ENCODE measurements around the gene RAP1GAP2.
A peak's percentile ranks its signal among the peaks of the same experiment; 100 is the strongest.

Gene RAP1GAP2

DNA sequence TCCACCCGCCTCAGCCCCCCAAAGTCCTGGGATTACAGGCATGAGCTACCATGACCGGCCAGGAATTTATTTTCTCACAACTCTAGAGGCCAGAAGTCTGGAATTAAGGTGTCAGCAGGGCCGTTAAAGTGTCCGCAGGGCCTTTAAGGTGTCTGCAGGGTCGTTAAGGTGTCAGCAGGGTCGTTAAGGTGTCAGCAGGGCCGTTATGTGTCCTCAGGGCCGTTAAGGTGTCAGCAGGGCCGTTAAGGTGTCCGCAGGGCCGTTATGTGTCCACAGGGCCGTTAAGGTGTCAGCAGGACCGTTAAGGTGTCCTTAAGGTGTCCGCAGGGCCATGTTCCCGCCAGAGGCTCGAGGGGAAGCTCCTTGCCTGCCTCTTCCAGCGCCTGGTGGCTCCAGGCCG is 125.2 kb downstream of the RAP1GAP2 start:
- FAIRE-seq, result no peak

DNA sequence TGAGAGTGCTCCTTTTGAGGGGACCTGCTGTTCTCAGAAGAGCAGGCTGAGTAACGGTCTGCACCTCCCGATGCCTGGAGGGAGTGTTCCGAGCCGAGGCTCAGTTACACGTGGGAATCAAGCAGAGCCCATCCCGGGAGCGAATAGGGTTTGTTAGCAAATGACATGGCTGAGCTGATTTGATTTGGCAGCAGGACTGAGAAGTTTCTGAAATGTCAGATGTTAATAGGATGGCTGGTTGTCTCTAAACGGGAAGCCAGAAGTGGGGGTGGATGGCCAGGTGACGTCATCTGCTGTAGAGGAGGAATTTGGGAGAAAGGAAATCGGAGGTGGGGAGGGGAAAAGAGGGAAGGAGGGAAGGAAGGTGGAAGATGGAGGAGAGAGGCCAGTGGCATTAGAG is 128.0 kb downstream of the RAP1GAP2 start:
- FAIRE-seq, result no peak

DNA sequence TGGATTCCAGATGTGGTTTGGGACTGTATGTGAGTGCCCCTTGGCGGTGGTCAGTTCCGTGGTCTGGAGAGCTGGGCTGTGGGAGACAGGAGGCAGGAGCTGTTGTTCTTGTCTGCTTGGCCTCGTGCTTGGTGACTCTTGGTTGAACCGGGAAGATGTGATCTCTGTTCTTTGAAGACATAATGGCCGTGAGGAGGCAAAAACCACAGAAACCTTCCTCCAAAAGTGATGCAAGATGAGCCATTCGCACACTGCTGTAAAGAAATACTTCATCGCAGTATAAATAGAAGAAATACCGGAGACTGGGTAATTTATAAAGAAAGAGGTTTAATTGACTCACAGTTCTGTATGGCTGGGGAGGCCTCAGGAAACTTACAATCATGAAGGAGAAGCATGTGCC is 128.8 kb downstream of the RAP1GAP2 start:
- FAIRE-seq, result no peak

DNA sequence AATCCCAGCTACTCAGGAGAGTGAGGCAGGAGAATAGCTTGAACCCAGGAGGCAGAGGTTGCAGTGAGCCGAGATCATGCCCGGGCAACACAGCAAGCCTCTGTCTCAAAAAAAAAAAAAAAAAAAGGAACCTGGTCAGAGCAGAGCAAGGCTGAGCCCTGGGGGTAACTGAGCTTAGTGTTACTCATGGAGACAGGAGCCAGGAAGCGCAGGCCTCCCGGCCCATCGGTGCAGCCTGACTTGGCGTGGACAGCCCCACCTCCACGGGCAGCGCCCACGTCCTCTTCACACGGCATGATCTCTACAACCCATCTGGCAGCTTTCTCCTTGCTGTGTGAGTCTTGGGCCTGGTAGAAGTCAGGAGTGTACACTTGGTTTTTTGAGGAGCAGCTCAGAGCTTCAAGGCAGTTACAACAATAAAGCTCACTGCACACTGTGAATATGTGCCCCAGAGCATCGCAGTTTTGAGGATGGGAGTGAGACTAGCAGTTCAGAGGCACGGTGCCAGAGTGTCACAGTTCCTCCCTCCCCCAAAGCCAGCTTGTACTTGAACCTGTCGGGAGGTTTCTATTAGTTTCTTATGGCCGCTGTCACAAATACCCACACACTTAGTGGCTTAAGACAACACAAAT is 129.9 kb downstream of the RAP1GAP2 start:
- FAIRE-seq, result no peak

DNA sequence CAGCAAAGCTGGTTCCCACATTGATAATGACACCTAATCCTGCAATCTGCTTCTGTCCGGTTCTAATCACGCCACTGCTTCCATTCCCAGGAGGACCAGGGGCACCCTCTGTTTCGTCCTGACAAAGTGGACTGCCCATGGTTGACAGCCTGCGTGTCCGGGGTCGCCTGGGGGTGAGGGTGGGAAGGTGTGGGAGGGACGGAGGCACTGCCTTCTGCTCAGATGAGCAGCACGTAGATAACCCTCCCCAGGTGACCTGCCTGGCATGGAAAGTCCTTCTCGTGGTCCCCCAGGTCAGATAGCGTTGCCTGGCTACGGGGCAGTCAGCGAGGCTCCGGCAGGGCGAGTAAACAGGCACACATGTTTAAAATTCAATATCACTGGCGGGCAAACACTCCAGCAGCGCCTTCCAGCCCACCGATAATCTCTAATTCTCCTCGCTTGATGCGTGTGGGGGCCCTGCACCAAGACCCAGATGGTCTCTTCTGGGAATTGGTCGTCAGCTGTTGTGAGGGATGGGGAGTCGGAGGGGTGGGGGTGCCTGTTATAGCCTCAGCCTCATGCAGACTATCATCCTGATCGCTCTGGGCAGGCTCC is 132.2 kb downstream of the RAP1GAP2 start:
- peak; percentile 90 for FAIRE-seq

DNA sequence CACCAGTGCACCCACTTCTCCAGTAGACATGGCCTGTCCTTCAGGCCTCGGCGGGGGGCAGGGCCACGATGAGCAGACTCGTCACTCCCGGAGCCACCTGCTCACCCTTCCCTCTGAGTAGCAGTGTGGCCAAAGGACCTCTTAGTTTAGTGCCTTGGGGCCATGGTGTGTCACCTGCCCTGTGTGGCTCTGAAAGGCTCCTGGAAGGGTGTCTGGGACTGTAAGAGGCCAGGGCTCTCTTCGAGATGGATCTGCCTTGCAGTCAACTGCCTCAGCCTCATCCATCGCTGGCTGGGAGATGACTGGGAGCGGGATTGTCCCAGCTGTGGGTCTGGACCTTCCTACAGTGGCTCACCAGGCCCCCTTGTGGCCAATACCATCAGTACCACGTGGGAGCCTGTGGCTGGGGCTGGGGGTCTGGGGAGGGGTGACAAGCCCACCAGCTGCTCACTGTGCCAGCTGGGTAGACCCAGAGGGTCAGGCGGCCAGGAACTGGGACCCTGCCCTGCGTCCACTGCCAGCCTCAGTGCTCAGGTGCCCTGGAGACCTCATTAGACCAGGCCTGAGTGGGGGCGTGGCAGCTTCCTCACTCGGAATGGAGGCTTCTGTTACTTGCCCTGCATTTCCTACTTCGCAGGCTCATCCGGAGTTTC is 133.8 kb downstream of the RAP1GAP2 start:
- no peak for FAIRE-seq

DNA sequence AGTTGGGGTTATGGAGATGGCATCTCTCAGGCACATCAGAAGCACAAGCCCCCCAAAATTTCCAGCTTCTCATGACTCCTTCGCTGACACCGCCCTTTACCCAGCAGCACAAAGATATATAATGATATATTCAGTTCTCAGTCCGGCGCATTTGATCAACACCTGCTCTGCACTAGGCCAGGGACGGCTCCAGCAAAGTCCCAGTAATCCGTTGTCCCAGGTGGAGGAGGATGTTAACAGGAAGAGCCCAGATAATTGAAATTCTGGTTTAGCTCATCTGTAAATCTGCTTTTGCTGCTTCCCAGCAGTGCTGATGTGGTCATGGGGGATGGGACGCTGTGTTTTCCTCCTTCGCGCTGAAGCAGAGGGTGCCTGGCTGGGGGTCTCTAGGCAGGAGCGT is 135.6 kb downstream of the RAP1GAP2 start:
- FAIRE-seq, result no peak

DNA sequence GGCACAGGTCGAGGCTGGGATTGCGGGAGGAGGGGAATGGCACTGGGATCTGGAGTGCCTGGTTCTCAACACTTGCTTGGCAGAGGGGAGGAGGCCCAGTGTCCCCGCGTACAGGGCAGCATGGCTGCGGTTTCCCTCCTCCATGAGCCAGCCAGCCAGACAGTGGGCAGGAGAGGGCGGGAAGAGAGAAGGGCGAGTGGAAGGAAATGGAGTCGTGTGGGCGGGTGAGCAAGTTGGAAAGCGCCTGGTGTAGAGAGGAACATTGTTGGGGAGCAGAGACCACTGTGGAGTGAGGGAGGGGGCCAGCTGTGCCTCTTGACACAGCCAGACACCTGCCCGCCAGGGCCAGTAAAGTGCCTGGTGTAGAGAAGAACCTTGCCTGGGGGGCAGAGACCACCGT is 136.7 kb downstream of the RAP1GAP2 start:
- no peak for FAIRE-seq

DNA sequence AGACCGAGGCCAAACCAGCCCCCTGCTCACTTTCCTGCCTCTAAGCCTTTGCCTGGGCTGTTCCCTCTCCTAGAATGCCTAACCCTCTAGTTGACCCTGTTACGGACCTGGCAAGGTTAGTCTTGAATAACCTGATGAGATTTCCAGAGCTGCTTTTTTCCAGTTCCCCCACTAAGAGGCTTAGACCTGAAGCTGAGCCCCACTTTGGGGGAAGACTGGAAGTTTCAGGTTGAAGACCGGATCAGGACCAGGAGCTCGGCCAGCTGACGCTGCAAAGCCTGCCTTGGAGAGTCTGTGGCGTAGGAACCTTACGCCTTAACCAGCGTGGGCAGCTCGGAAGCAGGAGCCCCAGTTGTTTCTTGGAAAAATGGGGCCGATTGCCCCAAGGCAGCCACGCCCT is 137.4 kb downstream of the RAP1GAP2 start:
- no peak for FAIRE-seq

DNA sequence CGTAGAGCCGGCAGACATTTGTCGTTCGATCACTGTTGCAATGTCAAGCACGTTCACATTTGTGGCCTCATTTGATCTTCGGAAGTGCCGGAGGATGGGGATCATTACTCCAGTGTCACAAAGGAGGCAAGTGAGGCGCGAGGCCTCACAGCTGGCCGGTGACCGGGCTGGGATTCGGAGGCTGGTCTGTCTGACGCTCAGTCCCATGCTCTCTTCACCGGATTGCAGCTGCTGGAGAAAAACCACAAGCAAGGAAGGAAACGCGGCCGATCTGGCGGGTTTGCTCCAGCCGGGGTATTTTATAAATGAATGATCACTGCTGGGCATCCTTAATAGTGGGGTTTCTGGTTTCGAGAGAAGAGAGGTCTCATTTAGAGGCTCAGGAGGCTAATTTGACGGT is 139.4 kb downstream of the RAP1GAP2 start:
- no peak for FAIRE-seq

DNA sequence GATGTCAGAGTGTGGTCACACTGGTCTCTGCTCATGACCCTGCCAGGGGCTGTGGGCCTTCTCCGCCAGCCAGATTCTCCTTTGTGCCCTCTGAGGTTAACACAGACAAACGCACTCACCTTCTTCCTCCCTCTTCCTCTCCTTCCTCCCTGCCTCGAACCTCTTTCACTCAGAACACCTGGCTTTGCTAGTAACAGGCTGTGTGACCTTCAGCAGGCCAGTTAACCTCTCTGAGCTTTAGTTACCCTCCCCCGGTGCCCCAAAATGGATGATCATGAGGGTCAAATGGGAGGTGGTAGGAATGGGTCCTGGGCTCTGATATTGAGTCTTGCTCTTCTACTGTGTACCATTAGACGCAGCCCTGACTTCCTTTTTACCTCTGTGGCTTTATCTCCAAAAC is 140.1 kb downstream of the RAP1GAP2 start:
- no peak for FAIRE-seq

DNA sequence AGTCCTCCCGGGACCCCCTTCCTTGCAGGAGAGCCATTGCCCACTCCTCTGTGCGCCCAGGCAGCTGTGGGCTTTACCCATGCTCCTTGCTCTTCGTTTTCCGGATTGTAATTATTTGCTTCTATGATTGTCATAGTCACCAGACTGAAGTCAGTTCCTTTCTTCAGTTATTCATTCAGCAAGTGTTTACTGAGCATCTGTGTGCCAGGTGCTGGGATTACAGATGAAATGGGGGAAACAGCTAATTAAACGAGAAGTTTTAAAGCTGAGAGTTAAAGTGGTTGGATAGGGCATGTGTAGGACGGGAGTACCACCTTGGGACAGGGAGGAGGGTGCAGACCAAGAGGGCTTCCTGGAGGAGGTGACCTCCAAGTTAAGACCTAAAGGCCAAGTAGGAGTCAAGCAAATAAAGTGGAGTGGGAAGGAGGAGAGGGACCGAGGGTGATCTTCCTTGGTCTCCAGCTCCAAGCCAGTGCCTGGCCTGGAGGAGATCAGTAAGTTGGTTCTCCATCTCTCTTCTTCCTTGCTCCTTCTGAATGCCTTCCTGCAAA is 140.6 kb downstream of the RAP1GAP2 start:
- no peak for FAIRE-seq

DNA sequence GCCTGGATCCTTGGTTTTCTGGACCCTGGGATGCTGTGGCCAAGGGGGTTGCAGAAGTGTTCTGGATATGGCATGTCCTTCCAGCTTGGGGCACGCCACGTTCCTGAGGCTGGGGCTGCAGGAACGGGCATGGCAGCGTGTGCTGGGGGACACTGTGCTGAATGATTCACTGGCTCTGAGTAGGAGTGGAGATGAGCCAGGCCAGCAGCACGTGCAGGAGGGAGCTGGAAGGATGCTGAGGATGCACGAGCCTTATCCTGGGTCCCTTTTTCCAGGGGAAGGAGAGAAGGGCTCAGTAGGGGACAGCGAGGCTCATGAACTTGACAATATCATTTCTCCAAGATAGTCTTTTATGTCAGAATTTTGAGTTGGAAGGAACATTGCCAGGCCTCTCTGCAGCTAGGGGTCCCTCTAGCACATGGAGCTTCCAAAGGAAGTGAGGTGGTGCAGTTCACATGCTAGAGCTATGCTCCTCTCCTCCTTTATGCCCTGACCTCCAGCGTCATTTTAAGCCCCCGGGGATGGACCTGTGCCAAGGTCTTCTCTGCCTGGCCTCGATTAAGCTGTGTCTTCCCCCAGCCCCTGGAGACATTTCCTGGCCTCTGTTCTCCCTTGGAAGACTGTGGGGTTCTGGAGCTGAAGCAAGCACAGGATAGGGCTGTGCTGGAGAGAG is 141.2 kb downstream of the RAP1GAP2 start:
- FAIRE-seq, result no peak

DNA sequence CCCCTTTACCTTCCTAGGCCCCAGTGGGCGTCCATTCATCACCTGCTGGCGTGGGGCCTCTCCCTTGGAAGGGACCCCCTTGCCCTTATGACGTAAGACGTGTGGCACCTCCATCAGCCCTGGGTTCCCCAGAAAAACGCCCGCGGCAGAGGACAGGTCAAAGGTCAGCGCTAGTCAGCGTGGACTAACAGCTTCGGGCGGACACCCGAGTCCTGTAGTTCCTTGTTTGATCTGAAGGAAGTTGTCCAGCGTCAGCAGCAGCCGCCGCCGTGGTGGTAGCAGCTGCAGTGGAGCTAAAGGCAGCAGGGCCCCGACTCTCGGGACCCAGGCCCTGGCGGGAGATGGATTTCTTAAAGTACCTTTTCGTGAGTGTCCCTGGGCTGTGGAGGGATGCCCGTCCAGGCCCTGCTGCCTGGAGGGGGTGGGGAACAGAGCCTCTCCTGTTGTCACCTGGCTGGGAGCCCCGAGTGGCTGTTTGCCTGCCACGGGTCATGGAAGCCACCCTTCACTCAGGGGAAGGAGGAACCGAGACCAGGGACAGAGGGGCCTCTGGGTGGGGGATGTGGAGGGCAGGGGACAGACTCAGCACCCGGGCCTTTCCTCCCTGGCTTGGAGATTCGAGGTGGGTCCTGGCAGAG is 143.6 kb downstream of the RAP1GAP2 start:
- FAIRE-seq, result no peak

DNA sequence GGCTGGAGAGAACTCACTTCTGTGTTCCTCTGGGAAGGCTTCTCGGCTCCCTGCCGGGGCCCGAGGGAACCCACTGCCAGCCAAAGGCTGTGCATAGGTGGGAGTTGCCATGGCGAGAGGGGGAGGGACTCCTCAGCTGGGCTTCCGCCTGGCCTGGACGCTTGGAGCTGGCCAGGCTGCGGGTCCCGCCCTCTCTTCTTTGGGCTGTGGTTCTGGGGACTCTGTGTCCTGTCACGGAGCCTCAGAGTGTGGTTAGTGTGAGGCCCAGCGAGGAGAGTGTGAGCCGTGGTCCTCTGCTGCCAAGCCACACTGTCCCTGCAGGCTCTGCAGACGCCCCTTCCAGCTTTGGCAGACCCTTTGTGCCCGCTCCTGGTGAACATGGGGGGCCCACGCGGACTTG is 144.1 kb downstream of the RAP1GAP2 start:
- FAIRE-seq, result no peak

DNA sequence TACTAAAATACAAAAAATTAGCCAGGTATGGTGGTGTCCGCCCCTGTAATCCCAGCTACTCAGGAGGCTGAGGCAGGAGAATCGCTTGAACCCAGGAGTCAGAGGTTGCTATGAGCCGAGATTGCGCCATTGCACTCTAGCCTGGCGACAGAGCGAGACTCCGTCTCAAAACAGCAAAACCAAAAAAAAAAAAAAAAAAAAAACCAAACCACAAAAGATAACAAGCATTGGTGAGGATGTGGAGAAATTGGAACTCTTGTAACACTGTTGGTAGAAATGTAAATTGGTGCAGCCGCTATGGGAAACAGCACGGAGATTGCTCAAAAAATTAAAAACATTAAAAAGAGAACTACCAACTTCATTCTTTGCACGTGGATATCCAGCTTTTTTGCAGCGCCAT is 147.7 kb downstream of the RAP1GAP2 start:
- no peak for FAIRE-seq

DNA sequence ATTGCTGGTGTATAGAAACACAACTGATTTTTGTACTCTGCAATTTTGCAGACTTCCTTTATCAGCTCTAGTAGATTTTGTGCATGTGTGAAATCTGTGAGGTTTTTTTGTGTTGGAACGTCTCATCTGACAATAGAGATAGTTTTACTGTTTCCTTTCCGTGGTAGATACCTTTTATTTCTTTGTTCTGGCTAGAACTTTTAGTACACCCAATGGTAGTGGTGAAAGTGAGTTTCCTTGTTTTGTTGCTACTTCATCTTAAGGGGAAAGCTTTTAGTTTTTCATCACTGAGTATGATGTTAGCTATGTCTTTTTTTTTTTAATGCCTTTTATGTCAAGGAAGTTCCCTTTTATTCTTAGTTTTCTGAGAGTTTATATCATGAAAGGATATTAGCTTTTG is 149.1 kb downstream of the RAP1GAP2 start:
- FAIRE-seq, result no peak

DNA sequence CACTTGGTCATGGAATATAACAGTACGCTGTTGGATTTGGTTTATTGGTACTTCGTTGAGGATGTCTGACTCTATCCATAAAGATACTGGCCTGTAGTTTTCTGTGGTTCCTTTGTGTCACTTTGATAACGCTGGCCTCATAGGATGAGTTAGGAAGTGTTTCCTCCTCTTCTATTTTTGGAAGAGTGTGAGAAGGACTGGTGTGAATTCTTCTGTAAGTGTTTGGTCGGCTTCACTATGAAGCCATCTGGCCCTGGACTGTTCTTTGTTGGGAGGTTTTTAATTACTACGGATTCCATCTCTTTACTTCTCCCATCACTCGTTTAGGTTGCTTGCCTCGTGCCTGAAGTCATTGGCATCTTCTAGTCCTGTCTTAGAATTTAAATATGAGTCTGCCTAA is 149.9 kb downstream of the RAP1GAP2 start:
- no peak for FAIRE-seq

DNA sequence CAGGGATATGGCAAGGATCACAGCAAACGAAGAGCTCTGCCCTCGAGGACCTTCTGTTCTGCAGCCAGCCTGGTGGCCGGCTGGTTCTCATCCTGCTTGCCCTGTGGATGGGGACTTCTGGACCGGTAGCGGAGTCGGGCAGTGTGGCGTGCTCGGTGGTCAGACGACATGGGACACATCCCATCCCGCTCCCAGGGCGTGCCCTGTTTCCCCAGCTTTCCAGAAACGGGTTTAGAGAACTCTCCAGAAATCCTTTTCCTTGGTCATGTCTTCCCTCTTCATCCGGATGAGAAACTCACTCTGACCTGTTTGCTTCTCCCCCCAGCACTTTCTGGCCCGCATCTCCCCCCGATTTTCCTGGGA is 151.3 kb downstream of the RAP1GAP2 start:
- no peak for FAIRE-seq

DNA sequence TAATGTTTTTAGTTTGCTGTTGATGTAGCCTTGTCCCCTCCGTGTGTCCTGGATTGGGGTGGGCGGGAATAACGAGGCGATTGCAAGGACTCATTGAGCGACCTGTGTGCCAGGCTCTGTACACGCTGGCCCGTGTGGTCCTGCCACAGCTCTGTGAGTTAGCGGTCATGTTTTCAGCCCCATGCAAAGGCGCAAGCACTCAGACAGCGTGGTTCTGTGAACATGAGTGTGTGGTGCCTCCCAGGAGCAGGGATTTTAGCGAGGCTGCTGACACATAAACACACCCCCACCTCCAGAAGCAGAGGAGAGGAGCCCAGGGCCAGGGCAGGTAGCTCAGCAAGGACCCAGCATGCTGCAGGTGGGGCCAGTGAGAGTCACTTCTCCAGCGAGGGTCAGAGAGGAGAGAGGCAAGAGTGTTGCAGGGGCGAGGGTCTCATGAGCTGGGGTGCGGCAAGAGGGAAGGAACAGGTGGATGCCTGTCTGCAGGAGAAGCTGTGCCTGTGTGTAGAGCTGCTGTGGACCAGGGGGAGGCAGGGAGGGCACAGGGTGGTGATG is 151.8 kb downstream of the RAP1GAP2 start:
- FAIRE-seq, result no peak

DNA sequence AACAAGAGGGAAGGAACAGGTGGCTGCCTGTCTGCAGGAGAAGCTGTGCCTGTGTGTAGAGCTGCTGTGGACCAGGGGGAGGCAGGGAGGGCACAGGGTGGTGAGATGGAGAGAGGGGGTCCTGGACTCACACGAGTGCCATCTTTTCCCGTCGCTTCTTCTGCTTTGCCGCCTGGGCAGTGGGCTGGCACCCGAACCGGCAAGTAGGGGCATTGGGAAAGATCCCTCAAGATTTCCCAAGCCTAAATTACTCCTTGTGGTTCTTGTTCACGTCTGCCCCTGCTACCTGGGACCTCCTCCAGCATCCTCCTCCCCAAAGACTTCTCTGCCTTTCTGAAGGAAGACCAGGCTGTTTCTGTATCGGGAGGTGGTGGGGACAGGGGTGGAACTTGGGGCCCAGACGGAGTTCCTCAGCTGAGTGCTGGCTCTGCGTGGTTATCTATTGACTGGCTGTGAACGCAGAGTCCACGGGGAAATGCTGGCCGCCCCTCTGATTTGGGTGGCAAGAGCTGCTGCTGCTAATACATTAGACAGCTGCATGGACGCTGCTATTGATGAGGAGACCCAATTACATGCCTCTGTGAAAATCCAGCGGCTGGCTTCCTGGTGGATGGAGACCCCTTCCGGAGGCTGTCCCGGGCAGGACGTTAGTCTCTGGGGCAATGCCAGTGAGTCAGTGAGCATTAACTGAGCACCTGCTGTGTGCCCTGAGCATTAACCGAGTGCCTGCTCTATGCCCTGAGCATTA is 152.7 kb downstream of the RAP1GAP2 start:
- FAIRE-seq, result no peak

DNA sequence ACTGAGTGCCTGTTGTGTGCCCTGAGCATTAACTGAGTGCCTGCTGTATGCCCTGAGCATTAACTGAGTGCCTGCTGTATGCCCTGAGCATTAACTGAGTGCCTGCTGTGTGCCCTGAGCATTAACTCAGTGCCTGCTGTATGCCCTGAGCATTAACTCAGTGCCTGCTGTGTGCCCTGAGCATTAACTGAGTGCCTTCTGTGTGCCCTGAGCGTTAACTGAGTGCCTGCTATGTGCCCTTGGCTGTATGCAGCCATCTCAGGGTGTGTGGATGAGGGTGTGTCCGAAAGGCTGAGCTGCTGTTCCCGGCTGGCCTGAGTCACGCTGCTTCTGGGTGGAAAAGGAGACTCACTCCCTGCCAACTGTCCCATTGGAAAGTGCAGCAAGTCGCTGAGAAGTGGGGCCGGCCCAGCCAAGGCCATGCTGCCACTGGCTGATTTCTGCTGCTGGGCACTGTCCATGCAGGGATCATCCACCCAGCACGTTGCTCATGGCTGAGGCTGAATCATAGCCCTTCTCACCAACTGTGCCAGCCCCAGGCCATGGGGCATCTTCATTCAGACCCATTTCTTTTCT is 153.3 kb downstream of the RAP1GAP2 start:
- FAIRE-seq, result no peak

Measured in islet of Langerhans (tissue), 1 donor.